ENCODE results near the gene SCYL2.
"Not testable (repeated sequence)": the region's sequence is repeated elsewhere in the genome, so short reads cannot be mapped to it uniquely, and the experiment has no call there.

Gene SCYL2

DNA sequence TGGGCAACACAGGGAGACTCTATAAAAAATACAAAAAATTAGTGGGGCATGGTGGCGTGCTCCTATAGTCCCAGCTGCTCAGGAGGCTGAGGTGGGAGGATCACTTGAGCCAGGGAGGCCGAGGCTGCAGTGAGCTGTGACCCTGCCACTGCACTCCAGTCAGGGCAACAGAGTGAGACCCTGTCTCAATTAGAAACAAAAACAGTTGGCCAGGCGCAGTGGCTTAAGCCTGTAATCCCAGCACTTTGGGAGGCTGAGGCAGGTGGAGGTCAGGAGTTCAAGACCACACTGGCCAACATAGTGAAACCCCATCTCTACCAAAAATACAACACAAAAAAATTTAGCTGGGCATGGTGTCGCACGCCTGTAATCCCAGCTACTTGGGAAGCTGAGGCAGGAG, 1.9 kb upstream of the SCYL2 start:
- not testable (repeated sequence) for DNase-seq

DNA sequence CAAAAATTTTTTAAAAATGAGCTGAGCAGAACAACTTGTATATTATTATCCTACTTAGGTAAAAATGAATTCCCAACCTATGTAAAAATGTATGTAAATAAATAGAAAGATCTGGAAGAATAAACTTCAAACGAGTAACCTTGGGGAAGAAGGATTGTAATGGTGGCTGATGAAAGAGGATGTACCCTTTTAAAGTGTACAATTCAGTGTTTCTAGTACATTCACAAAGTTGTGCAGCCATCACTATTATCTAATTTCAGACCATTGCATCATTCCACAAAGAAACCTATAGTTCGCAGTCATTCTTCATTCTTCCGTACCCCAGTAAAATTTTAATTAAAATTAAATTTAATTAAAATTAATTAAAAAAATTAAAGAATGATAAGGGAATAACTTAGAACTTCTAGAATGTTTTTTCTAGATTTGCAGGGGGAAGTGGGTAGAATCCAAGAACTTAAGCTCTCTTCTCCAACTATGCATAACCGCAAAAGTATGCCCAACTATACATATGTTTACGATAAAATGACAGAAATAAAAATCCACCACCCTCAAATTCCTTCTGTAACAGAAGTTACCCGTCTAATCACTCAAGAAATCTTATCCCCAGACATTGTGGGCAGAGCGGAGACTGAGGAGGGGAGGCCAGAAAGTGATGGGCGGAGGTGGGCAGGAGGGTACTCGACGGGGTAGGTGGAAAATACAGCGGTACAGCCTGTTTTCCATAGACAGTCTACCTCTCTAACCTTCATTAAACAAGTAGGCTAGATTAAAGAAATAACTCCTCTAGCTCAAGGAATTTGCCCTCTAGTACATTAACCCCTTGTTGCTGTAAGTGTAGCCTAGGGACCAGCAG, 1.0 kb upstream of the SCYL2 start:
- DNase-seq: no peak

- no peak for DNase-seq
These were observed 467 bp upstream of the SCYL2 start for GRCh38 chr12:100266585-100266834.

- DNase-seq: peak in 1 of 2 experiments; percentile 11
These were observed 765 bp downstream of the SCYL2 start for GRCh38 chr12:100267603-100268281.

GRCh38 chr12:100268835-100269564, 2.0 kb downstream of the SCYL2 start:
- DNase-seq: peak; percentile 38 to 43

- DNase-seq: no peak
These were observed 6.8 kb downstream of the SCYL2 start for GRCh38 chr12:100273782-100274181.

DNA sequence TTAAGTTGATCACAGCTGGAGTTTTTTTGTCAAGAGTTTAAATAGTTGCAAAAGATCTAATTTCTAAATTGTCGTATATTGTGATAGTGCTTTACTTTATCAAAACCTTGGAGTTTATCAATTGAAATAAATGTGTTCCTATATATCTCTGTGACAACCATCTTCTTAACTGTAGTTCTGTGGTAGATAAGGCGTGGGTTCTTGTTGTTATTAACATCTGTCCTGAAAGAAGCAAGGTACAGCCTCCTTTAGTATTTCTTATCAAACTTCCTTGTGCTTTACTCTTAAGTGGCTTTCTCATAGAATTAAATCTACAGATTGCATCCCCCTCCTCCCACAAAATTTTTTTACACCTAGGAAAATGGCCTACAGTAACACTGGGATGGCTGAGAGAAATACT, 7.3 kb downstream of the SCYL2 start:
- DNase-seq: no peak

- no peak for DNase-seq
These were observed 12.2 kb downstream of the SCYL2 start for GRCh38 chr12:100279159-100279558.

DNA sequence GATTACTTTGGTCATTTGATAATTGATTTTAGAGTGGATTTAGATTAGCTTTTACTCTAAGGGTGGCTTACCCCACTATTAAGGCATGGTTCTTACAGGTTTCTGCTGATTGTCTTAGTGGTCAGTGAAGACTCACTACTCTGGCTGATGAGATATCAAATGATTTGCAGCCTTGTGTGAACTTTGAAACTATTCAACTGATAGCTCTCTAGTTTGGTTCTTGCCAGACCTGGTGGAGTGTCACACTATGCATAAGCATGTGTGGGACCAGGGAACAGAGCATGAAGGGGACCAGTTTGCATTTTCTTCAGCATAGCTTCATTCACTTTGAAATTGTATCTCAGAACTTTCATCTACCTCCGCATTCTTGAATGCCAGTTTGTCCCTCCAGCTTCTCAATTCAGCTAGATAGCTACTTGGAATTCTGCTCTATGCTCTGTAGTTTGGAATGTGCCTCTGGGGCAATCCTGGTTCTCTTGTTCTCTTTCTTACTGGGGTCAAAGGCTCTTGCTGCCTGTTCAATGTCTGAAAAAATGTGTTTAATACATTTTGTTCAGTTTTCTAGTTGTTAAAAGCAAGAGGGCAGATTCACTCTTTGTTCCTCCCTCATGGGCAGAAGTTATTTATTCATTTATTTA, 12.7 kb downstream of the SCYL2 start:
- DNase-seq: no peak

DNA sequence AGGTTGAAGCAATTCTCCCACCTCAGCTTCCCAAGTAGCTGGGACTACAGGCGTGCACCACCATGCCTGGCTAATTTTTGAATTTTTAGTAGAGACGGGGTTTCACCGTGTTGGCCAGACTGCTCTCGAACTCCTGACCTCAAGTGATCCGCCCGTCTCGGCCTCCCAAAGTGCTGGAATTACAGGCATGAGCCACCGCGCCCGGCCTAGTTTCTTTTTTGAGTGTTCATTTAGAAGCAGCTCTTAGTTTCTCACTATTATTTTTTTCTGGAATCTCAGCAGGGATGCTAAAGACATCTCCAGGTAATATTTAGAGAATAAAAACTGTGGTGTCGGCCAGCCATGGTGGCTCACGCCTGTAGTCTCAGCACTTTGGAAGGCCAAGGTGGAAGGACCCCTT, 17.6 kb downstream of the SCYL2 start:
- not testable (repeated sequence) for DNase-seq

DNA sequence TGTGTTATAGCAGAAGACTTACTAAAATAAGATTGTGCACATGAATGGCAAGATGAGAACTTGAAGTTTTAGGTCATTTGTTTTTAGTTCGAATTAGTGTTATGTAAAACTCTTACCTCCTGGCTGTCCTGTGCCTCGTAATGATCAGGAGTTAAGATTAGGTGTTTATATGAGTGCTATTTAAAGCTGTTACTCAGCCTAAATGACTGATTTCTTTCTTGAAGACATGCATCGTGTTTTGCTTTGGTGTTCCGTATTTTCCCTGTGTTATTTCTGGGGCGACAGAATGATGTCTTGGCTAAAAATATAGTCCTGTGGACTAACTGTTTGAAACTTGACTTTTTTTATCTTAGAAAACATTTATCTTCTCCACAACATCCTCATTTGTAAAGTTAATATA, 22.1 kb downstream of the SCYL2 start:
- DNase-seq: no peak

DNA sequence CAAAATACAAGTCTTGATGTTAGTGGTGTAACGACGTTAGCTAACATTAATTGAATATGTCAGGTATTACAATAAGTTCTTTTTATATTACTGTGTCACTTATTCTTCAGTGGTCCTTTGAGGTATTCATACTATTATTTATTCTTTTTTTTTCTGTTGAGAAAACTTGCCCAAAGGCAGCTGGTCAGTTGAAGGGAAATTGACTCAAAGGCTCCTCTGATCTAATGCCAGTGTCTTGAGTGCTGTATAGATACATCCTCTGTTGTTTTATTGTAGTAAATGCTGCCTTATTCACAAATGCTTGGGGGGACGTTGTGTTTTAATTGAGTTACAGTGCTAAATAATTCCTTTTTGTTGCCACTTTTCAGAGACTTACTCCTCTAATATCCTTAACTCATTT, 23.0 kb downstream of the SCYL2 start:
- DNase-seq: no peak

DNA sequence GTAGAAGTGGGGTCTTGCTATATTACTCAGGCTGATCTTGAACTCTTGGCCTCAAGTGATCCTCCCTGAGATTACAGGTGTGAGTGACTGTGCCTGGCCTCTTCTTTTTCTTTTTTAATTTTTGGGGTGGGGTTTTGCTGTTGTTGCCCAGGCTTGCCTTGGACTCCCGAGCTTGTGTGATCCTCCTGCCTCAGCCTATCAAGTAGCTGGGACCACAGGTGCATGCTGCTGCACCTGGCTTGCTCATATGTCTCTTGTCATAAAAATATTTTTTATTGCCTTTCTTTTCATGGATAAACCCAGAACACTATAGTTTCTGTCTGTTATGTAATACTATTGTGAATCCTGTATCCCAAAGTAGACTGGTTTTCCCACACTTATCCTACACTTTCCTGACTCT, 26.0 kb downstream of the SCYL2 start:
- DNase-seq: no peak

DNA sequence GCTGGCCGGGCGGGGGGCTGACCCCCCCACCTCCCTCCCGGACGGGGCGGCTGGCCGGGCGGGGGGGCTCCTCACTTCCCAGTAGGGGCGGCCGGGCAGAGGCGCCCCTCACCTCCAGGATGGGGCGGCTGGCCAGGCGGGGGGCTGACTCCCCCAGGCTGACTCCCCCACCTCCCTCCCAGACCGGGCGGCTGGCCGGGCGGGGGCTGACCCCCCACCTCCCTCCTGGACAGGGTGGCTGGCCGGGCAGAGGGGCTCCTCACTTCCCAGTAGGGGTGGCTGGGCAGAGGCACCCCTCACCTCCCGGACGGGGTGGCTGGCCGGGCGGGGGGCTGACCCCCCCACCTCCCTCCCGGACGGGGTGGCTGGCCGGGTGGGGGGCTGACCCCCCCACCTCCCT, 27.4 kb downstream of the SCYL2 start:
- not testable (repeated sequence) for DNase-seq

- no peak for DNase-seq
These were observed 29.0 kb downstream of the SCYL2 start for GRCh38 chr12:100295764-100296555.

GRCh38 chr12:100302081-100302480, 35.1 kb downstream of the SCYL2 start:
- DNase-seq: no peak

- no peak for DNase-seq
These were observed 36.9 kb downstream of the SCYL2 start for GRCh38 chr12:100303831-100304230.

DNA sequence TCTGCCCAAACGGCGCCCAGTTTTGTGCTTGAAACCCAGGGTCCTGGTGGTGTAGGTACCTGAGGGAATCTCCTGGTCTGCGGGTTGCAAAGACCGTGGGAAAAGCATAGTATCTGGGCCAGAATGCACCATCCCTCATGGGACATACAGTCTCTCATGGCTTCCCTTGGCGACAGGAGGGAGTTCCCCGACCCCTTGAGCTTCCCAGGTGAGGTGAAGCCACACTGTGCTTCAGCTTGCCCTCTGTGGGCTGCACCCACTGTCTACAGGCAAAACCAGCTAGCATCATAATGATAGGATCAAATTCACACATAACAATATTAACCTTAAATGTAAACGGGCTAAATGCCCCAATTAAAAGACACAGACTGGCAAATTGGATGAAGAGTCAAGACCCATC, 37.4 kb downstream of the SCYL2 start:
- DNase-seq: not testable (repeated sequence)

GRCh38 chr12:100308138-100308537, 41.2 kb downstream of the SCYL2 start:
- not testable (repeated sequence) for DNase-seq

DNA sequence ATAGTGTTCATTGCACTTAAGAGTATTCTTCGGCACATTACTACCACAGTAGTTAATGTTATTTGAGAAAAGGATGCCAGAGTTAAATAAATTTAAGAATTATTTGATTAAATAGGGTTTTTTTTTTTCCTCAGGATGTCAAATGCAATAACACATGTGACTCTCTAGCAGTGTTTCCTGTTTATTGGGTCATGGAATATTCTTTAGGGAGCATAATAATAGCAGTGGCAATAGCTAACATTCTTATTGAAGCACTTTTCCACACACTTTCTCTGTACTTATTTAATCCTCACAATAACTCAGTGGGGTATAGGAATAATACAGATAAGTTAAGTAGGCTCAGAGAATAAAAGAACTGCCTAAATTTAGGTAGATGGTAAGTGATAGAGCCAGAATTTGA, 44.3 kb downstream of the SCYL2 start:
- DNase-seq: no peak

DNA sequence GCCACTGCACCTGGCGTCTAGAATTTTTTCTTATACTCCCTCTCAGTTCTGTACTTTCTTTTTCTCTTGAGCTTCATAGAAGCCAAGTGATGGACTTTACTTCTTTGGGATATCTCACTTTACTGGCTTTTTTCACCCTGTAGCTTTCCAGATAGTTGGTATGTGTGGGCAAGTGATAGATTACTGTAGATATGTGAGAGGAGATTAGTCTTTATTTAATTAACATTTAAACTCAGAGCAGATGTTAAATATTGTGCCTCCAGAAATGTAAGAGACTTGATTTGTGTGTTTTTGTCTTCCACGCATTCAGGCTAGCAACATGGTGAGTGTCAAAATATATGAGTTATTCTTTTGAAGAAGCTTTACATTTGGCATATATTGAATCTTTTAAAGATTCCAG, 50.4 kb downstream of the SCYL2 start:
- DNase-seq: no peak

DNA sequence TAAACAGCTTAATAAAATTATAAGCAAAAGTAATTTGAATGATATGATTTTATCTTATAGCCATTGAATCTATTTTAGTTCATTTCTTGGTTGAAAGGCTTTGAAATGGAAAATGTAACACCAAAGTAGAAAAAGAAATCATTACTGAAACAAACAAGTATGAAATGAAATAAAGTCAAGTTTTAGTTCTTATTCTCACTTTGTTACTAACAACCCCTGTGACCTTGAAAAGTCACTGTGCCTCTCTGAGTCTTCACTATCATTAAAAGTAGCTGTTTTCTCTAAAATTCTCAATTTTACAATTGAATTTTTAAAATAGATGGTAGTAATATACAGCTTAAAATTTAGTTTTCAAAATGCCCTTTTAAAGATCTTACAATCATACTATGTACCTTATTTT, 57.5 kb downstream of the SCYL2 start:
- DNase-seq: no peak

DNA sequence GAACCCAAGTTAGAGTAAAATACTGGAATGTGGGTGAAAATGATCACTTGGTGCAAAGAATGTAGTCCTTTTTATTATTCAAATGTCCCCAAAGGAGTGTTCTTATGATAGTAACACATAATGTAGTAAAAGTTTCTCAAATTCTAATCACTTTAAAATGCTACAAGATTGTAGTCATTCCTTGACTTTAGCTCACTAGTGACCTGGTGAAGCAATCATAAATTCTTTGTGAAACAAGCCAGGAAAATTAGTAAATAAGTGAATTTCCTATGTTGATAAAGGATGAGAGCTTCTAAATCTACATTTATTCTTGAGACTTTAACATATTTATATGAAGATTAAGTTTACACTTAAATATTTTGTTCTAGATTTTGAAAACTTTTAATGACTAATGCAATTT, 59.2 kb downstream of the SCYL2 start:
- DNase-seq: no peak
